ENCODE data around the gene SNX8.
"Not testable (repeated sequence)": the region's sequence is repeated elsewhere in the genome, so short reads cannot be mapped to it uniquely, and the experiment has no call there.

SNX8 gene

GRCh38 chr7:2289621-2290020 is 24.6 kb downstream of the SNX8 start:
- no peak for DNase-seq

- no peak for DNase-seq
Measured at GRCh38 chr7:2289111-2289586, 25.1 kb downstream of the SNX8 start.

GRCh38 chr7:2288503-2288902 is 25.7 kb downstream of the SNX8 start:
- DNase-seq = no peak

GRCh38 chr7:2287745-2288144 is 26.5 kb downstream of the SNX8 start:
- DNase-seq = no peak

GRCh38 chr7:2283074-2283473 is 31.2 kb downstream of the SNX8 start:
- DNase-seq = no peak

GRCh38 chr7:2282185-2282751 is 32.0 kb downstream of the SNX8 start:
- no peak for DNase-seq

- no peak for DNase-seq
Measured at GRCh38 chr7:2281541-2281940, 32.7 kb downstream of the SNX8 start.

GRCh38 chr7:2280424-2280823 is 33.8 kb downstream of the SNX8 start:
- no peak for DNase-seq

- no peak for DNase-seq
Measured at GRCh38 chr7:2279896-2280295, 34.3 kb downstream of the SNX8 start.

GRCh38 chr7:2278026-2278425 is 36.2 kb downstream of the SNX8 start:
- no peak for DNase-seq

GRCh38 chr7:2276107-2276506 is 38.1 kb downstream of the SNX8 start:
- DNase-seq = no peak

- DNase-seq = no peak
Measured at GRCh38 chr7:2275101-2275500, 39.1 kb downstream of the SNX8 start.

GRCh38 chr7:2274666-2275065 is 39.6 kb downstream of the SNX8 start:
- DNase-seq = no peak

GRCh38 chr7:2273866-2274265 is 40.4 kb downstream of the SNX8 start:
- no peak for DNase-seq

GRCh38 chr7:2272031-2272430 is 42.2 kb downstream of the SNX8 start:
- DNase-seq = no peak

- no peak for DNase-seq
Measured at GRCh38 chr7:2271273-2272026, 42.8 kb downstream of the SNX8 start.

GRCh38 chr7:2270495-2270894 is 43.7 kb downstream of the SNX8 start:
- DNase-seq = no peak

GRCh38 chr7:2269991-2270460 is 44.2 kb downstream of the SNX8 start:
- no peak for DNase-seq

- DNase-seq = not testable (repeated sequence)
Measured at GRCh38 chr7:2269089-2269990, 44.9 kb downstream of the SNX8 start.

GRCh38 chr7:2266911-2267310 is 47.3 kb downstream of the SNX8 start:
- DNase-seq = no peak

GRCh38 chr7:2264158-2264557 is 50.1 kb downstream of the SNX8 start:
- DNase-seq = no peak

- no peak for DNase-seq
Measured at GRCh38 chr7:2263176-2263575, 51.1 kb downstream of the SNX8 start.

- DNase-seq = peak; percentile 23
Measured at GRCh38 chr7:2261611-2262010, 52.6 kb downstream of the SNX8 start.

- DNase-seq = no peak
Measured at GRCh38 chr7:2260820-2261219, 53.4 kb downstream of the SNX8 start.

Measured in CD4-positive, alpha-beta T cell treated with Interleukin-12 subunit alpha and Interleukin-12 subunit beta, for 1 hour (primary cell).